Measurements from ENCODE around the gene TMEM62. TPM values are rescaled to one million over a fixed set of nuclear protein-coding genes. Genes with fewer than 3 reads are reported as not detected.

TMEM62 gene
- total and polyA plus RNA-seq, 3 experiments from 2014 or later: 11.2 to 18.1 (median 13.2) TPM

- H3K9me3 ChIP-seq (ENCODE audit: low read length): no peaks in the 10 kb centered on the region
- CTCF ChIA-PET: interaction anchor here (3.4 kb wide), 1 partner anchor 13 kb away, joined by 11 read pairs; no protein-coding TSS in a partner anchor
- H3K4me3 Mint-ChIP-seq: no peak overlapping the region
- POLR2A ChIA-PET: no interaction called here
- DNase-seq: no peak
- H3K36me3 Mint-ChIP-seq: no peaks in the 10 kb centered on the region
- no peaks in the 10 kb centered on the region for H3K4me1 ChIP-seq (ENCODE audit: insufficient read depth, low read length)
- no peak overlapping the region for H3K27ac Mint-ChIP-seq
- peaks cover 0 to 3% (median 0%) of the 10 kb centered on the region in 5 donors for H3K9me3 Mint-ChIP-seq
- peaks cover 6 to 23% of the 10 kb centered on the region in 2 donors for H3K27me3 Mint-ChIP-seq
- no peaks in the 10 kb centered on the region for H3K27me3 ChIP-seq (ENCODE audit: insufficient read depth, low read length, poor library complexity, severe bottlenecking)
- no peaks in the 10 kb centered on the region for H3K36me3 ChIP-seq (ENCODE audit: insufficient read depth, low read length)
- H3K4me1 Mint-ChIP-seq: no peaks in the 10 kb centered on the region
- H3K4me3 ChIP-seq (ENCODE audit: low read length): no peak overlapping the region
- no peak overlapping the region for H3K27ac ChIP-seq (ENCODE audit: low read depth, low read length)
Observed at GRCh38 chr15:43212299-43212698, 78.9 kb downstream of the TMEM62 start.

- ChIA-PET POLR2A (no interaction called here), CTCF (interaction anchor here (3.4 kb wide), 1 partner anchor 12 kb away, joined by 11 read pairs; no protein-coding TSS in a partner anchor)
- no peak for DNase-seq
- no peak overlapping the region for H3K27ac ChIP-seq (ENCODE audit: low read depth, low read length)
- H3K36me3 ChIP-seq (ENCODE audit: insufficient read depth, low read length): no peaks in the 10 kb centered on the region
- Mint-ChIP-seq H3K9me3 (peaks cover 0 to 3% (median 0%) of the 10 kb centered on the region in 5 donors), H3K4me3 (no peak overlapping the region), H3K27me3 (peaks cover 6 to 23% of the 10 kb centered on the region in 2 donors), H3K27ac (no peak overlapping the region), H3K4me1 (no peaks in the 10 kb centered on the region), H3K36me3 (no peaks in the 10 kb centered on the region)
- H3K27me3 ChIP-seq (ENCODE audit: insufficient read depth, low read length, poor library complexity, severe bottlenecking): no peaks in the 10 kb centered on the region
- no peaks in the 10 kb centered on the region for H3K4me1 ChIP-seq (ENCODE audit: insufficient read depth, low read length)
- no peak overlapping the region for H3K4me3 ChIP-seq (ENCODE audit: low read length)
- H3K9me3 ChIP-seq (ENCODE audit: low read length): no peaks in the 10 kb centered on the region
Observed at GRCh38 chr15:43212951-43213350, 79.6 kb downstream of the TMEM62 start.

GRCh38 chr15:43213466-43213865 lies 80.1 kb downstream of the TMEM62 start:
- no peak for DNase-seq
- Histone ChIP-seq H3K27ac (ENCODE audit: low read depth, low read length) (no peak overlapping the region), H3K27me3 (ENCODE audit: insufficient read depth, low read length, poor library complexity, severe bottlenecking) (no peaks in the 10 kb centered on the region), H3K4me1 (ENCODE audit: insufficient read depth, low read length) (no peaks in the 10 kb centered on the region), H3K4me3 (ENCODE audit: low read length) (no peak overlapping the region), H3K36me3 (ENCODE audit: insufficient read depth, low read length) (no peaks in the 10 kb centered on the region), H3K9me3 (ENCODE audit: low read length) (no peaks in the 10 kb centered on the region)
- Mint-ChIP-seq H3K36me3 (no peaks in the 10 kb centered on the region), H3K9me3 (peaks cover 0 to 3% (median 0%) of the 10 kb centered on the region in 5 donors), H3K4me1 (no peaks in the 10 kb centered on the region), H3K27ac (no peak overlapping the region), H3K27me3 (peaks cover 7 to 22% of the 10 kb centered on the region in 2 donors), H3K4me3 (no peak overlapping the region)
- CTCF ChIA-PET: interaction anchor here (3.4 kb wide), 1 partner anchor 12 kb away, joined by 11 read pairs; no protein-coding TSS in a partner anchor
- POLR2A ChIA-PET: no interaction called here

DNA sequence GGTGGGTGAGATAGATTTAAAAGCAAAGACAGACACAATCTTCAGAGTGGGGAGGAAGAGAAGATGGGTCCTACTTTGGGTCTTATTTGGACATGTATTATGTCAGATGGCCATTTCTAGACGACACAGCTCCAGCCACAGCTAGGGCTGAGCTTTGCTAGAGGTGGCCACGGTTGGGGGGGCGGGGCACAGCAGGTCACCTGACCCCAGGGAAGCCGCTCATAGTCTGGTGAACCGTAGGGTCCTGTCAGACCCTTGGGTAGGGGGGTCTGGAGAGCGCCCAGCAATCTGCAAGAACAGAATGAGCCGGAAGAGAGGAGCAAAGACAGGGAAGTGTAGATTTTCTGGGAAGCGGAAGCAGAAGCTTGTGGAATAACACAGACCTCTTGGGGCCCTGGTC lies 80.8 kb downstream of the TMEM62 start:
- no peaks in the 10 kb centered on the region for H3K36me3 Mint-ChIP-seq
- no peaks in the 10 kb centered on the region for H3K4me1 Mint-ChIP-seq
- Histone ChIP-seq H3K27ac (ENCODE audit: low read depth, low read length) (no peak overlapping the region), H3K4me3 (ENCODE audit: low read length) (no peak overlapping the region), H3K27me3 (ENCODE audit: insufficient read depth, low read length, poor library complexity, severe bottlenecking) (no peaks in the 10 kb centered on the region), H3K9me3 (ENCODE audit: low read length) (no peaks in the 10 kb centered on the region), H3K36me3 (ENCODE audit: insufficient read depth, low read length) (no peaks in the 10 kb centered on the region), H3K4me1 (ENCODE audit: insufficient read depth, low read length) (no peaks in the 10 kb centered on the region)
- DNase-seq: no peak
- CTCF ChIA-PET: interaction anchor here (0.9 to 3.4 kb wide), 2 partner anchors 11 to 73 kb away, joined by 3 to 11 read pairs; no protein-coding TSS in a partner anchor
- peaks cover 10 to 16% of the 10 kb centered on the region in 2 donors for H3K27me3 Mint-ChIP-seq
- H3K9me3 Mint-ChIP-seq: peaks cover 0 to 3% (median 0%) of the 10 kb centered on the region in 5 donors
- POLR2A ChIA-PET: no interaction called here
- no peak overlapping the region for H3K4me3 Mint-ChIP-seq
- H3K27ac Mint-ChIP-seq: no peak overlapping the region

- Mint-ChIP-seq H3K4me1 (no peaks in the 10 kb centered on the region), H3K27ac (no peak overlapping the region), H3K4me3 (no peak overlapping the region), H3K36me3 (no peaks in the 10 kb centered on the region), H3K9me3 (peaks cover 0 to 3% (median 0%) of the 10 kb centered on the region in 5 donors), H3K27me3 (peaks cover 10 to 17% of the 10 kb centered on the region in 2 donors)
- Histone ChIP-seq H3K27me3 (ENCODE audit: insufficient read depth, low read length, poor library complexity, severe bottlenecking) (no peaks in the 10 kb centered on the region), H3K36me3 (ENCODE audit: insufficient read depth, low read length) (no peaks in the 10 kb centered on the region), H3K4me3 (ENCODE audit: low read length) (no peak overlapping the region), H3K27ac (ENCODE audit: low read depth, low read length) (no peak overlapping the region), H3K9me3 (ENCODE audit: low read length) (no peaks in the 10 kb centered on the region), H3K4me1 (ENCODE audit: insufficient read depth, low read length) (no peaks in the 10 kb centered on the region)
- DNase-seq: no peak
- POLR2A ChIA-PET: no interaction called here
- CTCF ChIA-PET: interaction anchor here (0.9 to 3.4 kb wide), 2 partner anchors 10 to 72 kb away, joined by 3 to 11 read pairs; no protein-coding TSS in a partner anchor
Observed at GRCh38 chr15:43214592-43215295, 81.4 kb downstream of the TMEM62 start.

DNA sequence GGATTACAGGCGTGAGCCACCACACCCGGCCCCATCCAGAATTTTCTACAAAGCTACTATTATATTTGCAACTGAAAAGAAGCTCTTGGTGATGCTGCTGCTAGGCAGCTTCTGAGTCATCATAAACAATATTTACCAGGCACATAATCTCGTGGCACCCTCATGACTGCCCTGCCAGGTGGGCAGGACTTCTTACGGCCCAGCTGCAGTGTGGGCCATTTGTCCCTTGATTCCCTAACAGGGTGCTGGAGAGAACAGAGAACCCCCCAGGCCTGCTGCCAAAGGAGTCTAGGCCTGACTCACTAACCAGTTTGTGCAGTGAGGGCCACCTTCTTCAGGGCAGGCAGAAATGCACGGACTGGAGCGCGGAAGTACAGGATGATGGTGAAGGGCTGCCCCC lies 82.6 kb downstream of the TMEM62 start:
- H3K36me3 Mint-ChIP-seq: no peaks in the 10 kb centered on the region
- no peaks in the 10 kb centered on the region for H3K9me3 ChIP-seq (ENCODE audit: low read length)
- DNase-seq: no peak
- H3K27me3 Mint-ChIP-seq: peaks cover 14 to 18% of the 10 kb centered on the region in 2 donors
- H3K27ac Mint-ChIP-seq: no peak overlapping the region
- no peaks in the 10 kb centered on the region for H3K27me3 ChIP-seq (ENCODE audit: insufficient read depth, low read length, poor library complexity, severe bottlenecking)
- peaks cover 0 to 3% (median 0%) of the 10 kb centered on the region in 5 donors for H3K9me3 Mint-ChIP-seq
- H3K4me1 Mint-ChIP-seq: no peaks in the 10 kb centered on the region
- no peak overlapping the region for H3K4me3 Mint-ChIP-seq
- ChIA-PET POLR2A (no interaction called here), CTCF (interaction anchor here (1.8 kb wide), 1 partner anchor 10 kb away, joined by 9 read pairs; no protein-coding TSS in a partner anchor)
- H3K4me1 ChIP-seq (ENCODE audit: insufficient read depth, low read length): no peaks in the 10 kb centered on the region
- no peaks in the 10 kb centered on the region for H3K36me3 ChIP-seq (ENCODE audit: insufficient read depth, low read length)
- H3K4me3 ChIP-seq (ENCODE audit: low read length): no peak overlapping the region
- H3K27ac ChIP-seq (ENCODE audit: low read depth, low read length): no peak overlapping the region

DNA sequence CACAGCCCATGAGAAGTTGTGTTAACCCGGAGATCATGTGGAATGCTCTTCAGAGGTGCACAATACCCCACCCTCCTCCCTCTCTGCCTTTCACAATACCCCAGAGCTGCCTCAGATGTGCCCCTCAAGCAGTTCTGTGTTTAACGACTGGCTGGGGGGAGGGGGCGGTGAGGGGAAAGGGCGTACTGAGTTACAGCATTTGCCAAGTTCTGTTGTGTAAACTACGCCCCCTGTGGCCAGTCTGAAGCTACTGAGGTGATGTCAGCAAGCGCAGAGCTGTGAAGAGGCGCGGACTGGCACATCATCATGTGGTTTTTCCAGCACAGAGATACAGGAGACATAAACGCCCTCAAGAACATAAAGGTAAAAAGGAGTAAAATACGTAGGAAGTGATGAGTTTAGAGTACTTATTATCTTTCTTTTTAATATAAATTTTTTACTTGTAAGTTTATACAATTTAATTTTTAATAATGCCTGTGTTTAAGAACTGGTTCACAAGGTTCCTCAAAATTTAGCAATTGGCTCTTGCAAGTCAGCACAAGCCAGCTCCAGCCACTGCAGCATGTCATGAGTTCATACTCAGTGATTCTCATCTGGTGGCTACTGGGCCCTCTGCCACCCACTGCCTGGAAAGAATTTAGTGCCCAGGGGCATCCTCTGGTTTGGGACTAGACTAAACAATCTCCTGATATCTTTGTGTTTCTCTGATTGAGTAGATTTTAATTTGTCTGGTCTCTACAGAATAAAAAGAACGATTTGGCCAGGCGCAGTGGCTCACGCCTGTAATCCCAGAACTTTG lies 85.7 kb downstream of the TMEM62 start:
- Histone ChIP-seq H3K9me3 (ENCODE audit: low read length) (no peaks in the 10 kb centered on the region), H3K27me3 (ENCODE audit: insufficient read depth, low read length, poor library complexity, severe bottlenecking) (no peaks in the 10 kb centered on the region), H3K4me1 (ENCODE audit: insufficient read depth, low read length) (no peaks in the 10 kb centered on the region), H3K36me3 (ENCODE audit: insufficient read depth, low read length) (no peaks in the 10 kb centered on the region), H3K27ac (ENCODE audit: low read depth, low read length) (no peak overlapping the region), H3K4me3 (ENCODE audit: low read length) (no peak overlapping the region)
- no peak for DNase-seq
- Mint-ChIP-seq H3K4me1 (no peaks in the 10 kb centered on the region), H3K36me3 (no peaks in the 10 kb centered on the region), H3K27ac (peak overlapping the region in 1 of 8 donors; percentile 17), H3K4me3 (no peak overlapping the region), H3K9me3 (peaks cover 0 to 3% (median 0%) of the 10 kb centered on the region in 5 donors), H3K27me3 (peaks cover 14 to 31% of the 10 kb centered on the region in 2 donors)
- CTCF ChIA-PET: interaction anchor here (0.9 kb wide), 1 partner anchor 66 kb away, joined by 3 read pairs; no protein-coding TSS in a partner anchor
- POLR2A ChIA-PET: interaction anchor here (0.8 kb wide), 1 partner anchor 11 kb away, joined by 3 read pairs; no protein-coding TSS in a partner anchor

All from CD8-positive, alpha-beta memory T cell (primary cell).